Hepatocyte (in vitro differentiated cells): ENCODE results near the gene AMIGO1.

Experiments used
- EZH2 ChIP-seq: fragments of 200-600 bp; sonication (generic); IDR thresholded peaks from 2 replicates; pipeline ENCODE4 v1.6.1; 2016; ENCODE audit warnings: antibody characterized with exemption, mild to moderate bottlenecking, borderline replicate concordance
- EZH2phosphoT487 ChIP-seq: fragments of 200-600 bp; sonication (generic); IDR thresholded peaks from one replicate; pipeline ENCODE4 v1.6.1; 2018; ENCODE audit warnings: antibody characterized with exemption, mild to moderate bottlenecking, low read depth, moderate library complexity; ENCODE audit not compliant: unreplicated experiment, severe bottlenecking
- TF ChIP-seq, protein P1 (sequence below): fragments of 200-600 bp; sonication (generic); IDR thresholded peaks from 2 replicates; pipeline ENCODE4 v1.5.1; 2016; ENCODE audit warnings: antibody characterized with exemption, mild to moderate bottlenecking; ENCODE audit not compliant: poor library complexity

DNA sequence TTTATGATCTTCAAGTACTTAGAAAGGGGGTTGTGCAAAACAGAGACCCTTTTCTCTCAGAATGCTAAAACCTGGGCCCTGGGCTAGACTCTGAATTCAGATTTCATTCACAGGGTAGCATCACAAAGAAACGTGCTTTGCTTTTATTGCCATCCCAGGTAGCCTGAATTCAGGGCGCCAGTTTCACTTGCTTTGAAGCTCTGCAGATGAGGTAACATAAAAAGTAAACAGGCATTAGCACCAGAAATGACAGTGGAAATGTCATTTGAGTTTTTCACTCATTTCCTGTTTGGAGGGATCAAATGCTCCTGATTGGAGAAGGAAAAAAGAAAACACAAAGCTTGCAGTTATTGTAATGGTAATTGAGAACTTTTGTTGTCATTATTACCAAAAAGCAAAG is 40.6 kb downstream of the AMIGO1 start:
- TF ChIP-seq, protein P1, sequence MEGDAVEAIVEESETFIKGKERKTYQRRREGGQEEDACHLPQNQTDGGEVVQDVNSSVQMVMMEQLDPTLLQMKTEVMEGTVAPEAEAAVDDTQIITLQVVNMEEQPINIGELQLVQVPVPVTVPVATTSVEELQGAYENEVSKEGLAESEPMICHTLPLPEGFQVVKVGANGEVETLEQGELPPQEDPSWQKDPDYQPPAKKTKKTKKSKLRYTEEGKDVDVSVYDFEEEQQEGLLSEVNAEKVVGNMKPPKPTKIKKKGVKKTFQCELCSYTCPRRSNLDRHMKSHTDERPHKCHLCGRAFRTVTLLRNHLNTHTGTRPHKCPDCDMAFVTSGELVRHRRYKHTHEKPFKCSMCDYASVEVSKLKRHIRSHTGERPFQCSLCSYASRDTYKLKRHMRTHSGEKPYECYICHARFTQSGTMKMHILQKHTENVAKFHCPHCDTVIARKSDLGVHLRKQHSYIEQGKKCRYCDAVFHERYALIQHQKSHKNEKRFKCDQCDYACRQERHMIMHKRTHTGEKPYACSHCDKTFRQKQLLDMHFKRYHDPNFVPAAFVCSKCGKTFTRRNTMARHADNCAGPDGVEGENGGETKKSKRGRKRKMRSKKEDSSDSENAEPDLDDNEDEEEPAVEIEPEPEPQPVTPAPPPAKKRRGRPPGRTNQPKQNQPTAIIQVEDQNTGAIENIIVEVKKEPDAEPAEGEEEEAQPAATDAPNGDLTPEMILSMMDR: no peak
- no peak for TF ChIP-seq EZH2phosphoT487
- no peak for TF ChIP-seq EZH2
